ENCODE results near the gene LBH. TPM values are rescaled to one million over a fixed set of nuclear protein-coding genes. Genes with fewer than 3 reads are reported as not detected.

The LBH gene
- total and polyA plus RNA-seq, 2 donors (not counting 3 experiments of a cell fraction or from before 2014, with no cell fraction given), result 5.3 to 5.5 TPM

GRCh38 chr2:30285758-30286157 is 54.4 kb downstream of the LBH start:
- dilution Hi-C loops (cut with MboI; ENCODE audit: extremely low pct_ligation_motif_present, low sequenced_read_pairs), result no loop called here
- H2AFZ ChIP-seq (ENCODE audit: low read depth, low read length), result no peak overlapping the region
- no peak for FAIRE-seq
- H3K36me3 ChIP-seq (ENCODE audit: control insufficient read depth in 2 of 2, extremely low read depth in 1 of 2, insufficient read depth in 2 of 2, low read length in 2 of 2), result no peaks in the 10 kb centered on the region
- CTCF ChIA-PET, result no interaction called here
- TF ChIP-seq POLR2AphosphoS5 (IDR thresholded peaks at IDR 0.05; ENCODE audit: insufficient read depth, low read depth, low read length), result no peak
- no peak for DNase-seq (ENCODE audit: low read depth, low spot score)
- H3K27ac ChIP-seq (ENCODE audit: insufficient read depth, low read depth, low read length), result no peak overlapping the region
- no peaks in the 10 kb centered on the region for H3K79me2 ChIP-seq (ENCODE audit: control insufficient read depth, insufficient read depth, low read length)
- H3K9me1 ChIP-seq (replicated peaks; ENCODE audit: control insufficient read depth, extremely low read depth, insufficient read depth, low read length), result no peaks in the 10 kb centered on the region
- H3K4me2 ChIP-seq (ENCODE audit: insufficient read depth, low read length), result no peak overlapping the region
- POLR2A ChIA-PET, result no interaction called here
- intact Hi-C loops (cut with micrococcal nuclease), result no loop called here
- H3K9ac ChIP-seq (replicated peaks; ENCODE audit: extremely low read depth, insufficient read depth, low read length), result no peak overlapping the region
- H3K4me3 ChIP-seq (replicated peaks in 1 of 3; ENCODE audit: insufficient read depth in 1 of 3, low read depth in 1 of 3, low read length in 3 of 3), result no peak overlapping the region
- BruUV-seq (replicated peaks), result no TSS peak
- H3K9me3 ChIP-seq (replicated peaks; ENCODE audit: control insufficient read depth, insufficient read depth, low read length), result no peaks in the 10 kb centered on the region
- H3K27me3 ChIP-seq (ENCODE audit: control insufficient read depth in 2 of 2, insufficient read depth in 2 of 2, low read length in 2 of 2), result no peaks in the 10 kb centered on the region
- H3K4me1 ChIP-seq (ENCODE audit: control insufficient read depth, extremely low read depth, insufficient read depth, low read length), result no peaks in the 10 kb centered on the region
- H4K20me1 ChIP-seq (replicated peaks; ENCODE audit: control insufficient read depth, extremely low read depth, insufficient read depth, low read length), result no peaks in the 10 kb centered on the region

GRCh38 chr2:30287190-30287840 is 56.0 kb downstream of the LBH start:
- no peak for TF ChIP-seq FOS (IDR thresholded peaks at IDR 0.05; ENCODE audit: borderline replicate concordance, insufficient read depth, low read length)
- TF ChIP-seq POLR2AphosphoS5 (IDR thresholded peaks at IDR 0.05; ENCODE audit: insufficient read depth, low read depth, low read length), result no peak
- TF ChIP-seq GATA2 (IDR thresholded peaks at IDR 0.05; ENCODE audit: insufficient read depth, insufficient read length, low read depth, low read length), result no peak
- TF ChIP-seq MYC (IDR thresholded peaks at IDR 0.05; ENCODE audit: low read depth, low read length), result no peak
- TF ChIP-seq JUN (IDR thresholded peaks at IDR 0.05; ENCODE audit: borderline replicate concordance, insufficient read depth, insufficient read length, low read depth), result no peak
- TF ChIP-seq POLR2A (IDR thresholded peaks at IDR 0.05; ENCODE audit: low read depth, low read length), result no peak
- no peak for TF ChIP-seq MAX (IDR thresholded peaks at IDR 0.05; ENCODE audit: insufficient read depth, insufficient read length)
- TF ChIP-seq CTCF (IDR thresholded peaks at IDR 0.05; ENCODE audit: extremely low read depth in 1 of 2, insufficient read depth in 1 of 2, low read depth in 1 of 2, low read length in 2 of 2), result no peak
- TF ChIP-seq EZH2 (IDR thresholded peaks at IDR 0.05; ENCODE audit: borderline replicate concordance, low read depth, low read length, severe bottlenecking), result no peak
- no peaks in the 10 kb centered on the region for H3K79me2 ChIP-seq (ENCODE audit: control insufficient read depth, insufficient read depth, low read length)
- H3K4me1 ChIP-seq (ENCODE audit: control insufficient read depth, extremely low read depth, insufficient read depth, low read length), result no peaks in the 10 kb centered on the region
- no peaks in the 10 kb centered on the region for H3K27me3 ChIP-seq (ENCODE audit: control insufficient read depth in 2 of 2, insufficient read depth in 2 of 2, low read length in 2 of 2)
- no peak overlapping the region for H3K27ac ChIP-seq (ENCODE audit: insufficient read depth, low read depth, low read length)
- dilution Hi-C loops (cut with MboI; ENCODE audit: extremely low pct_ligation_motif_present, low sequenced_read_pairs) (no loop called here), intact Hi-C loops (cut with micrococcal nuclease) (no loop called here)
- no peak overlapping the region for H3K4me3 ChIP-seq (replicated peaks in 1 of 3; ENCODE audit: insufficient read depth in 1 of 3, low read depth in 1 of 3, low read length in 3 of 3)
- H3K9ac ChIP-seq (replicated peaks; ENCODE audit: extremely low read depth, insufficient read depth, low read length), result no peak overlapping the region
- ChIA-PET CTCF (interaction anchor here (0.5 to 1.1 kb wide), 2 partner anchors 10 to 427 kb away, joined by 4 to 5 read pairs; no protein-coding TSS in a partner anchor), POLR2A (no interaction called here)
- no peaks in the 10 kb centered on the region for H4K20me1 ChIP-seq (replicated peaks; ENCODE audit: control insufficient read depth, extremely low read depth, insufficient read depth, low read length)
- H2AFZ ChIP-seq (ENCODE audit: low read depth, low read length), result no peak overlapping the region
- BruUV-seq (replicated peaks), result no TSS peak
- H3K36me3 ChIP-seq (ENCODE audit: control insufficient read depth in 2 of 2, extremely low read depth in 1 of 2, insufficient read depth in 2 of 2, low read length in 2 of 2), result no peaks in the 10 kb centered on the region
- FAIRE-seq, result no peak
- H3K9me3 ChIP-seq (replicated peaks; ENCODE audit: control insufficient read depth, insufficient read depth, low read length), result no peaks in the 10 kb centered on the region
- no peak overlapping the region for H3K4me2 ChIP-seq (ENCODE audit: insufficient read depth, low read length)
- no peak for DNase-seq (ENCODE audit: low read depth, low spot score)
- H3K9me1 ChIP-seq (replicated peaks; ENCODE audit: control insufficient read depth, extremely low read depth, insufficient read depth, low read length), result no peaks in the 10 kb centered on the region

All from endothelial cell of umbilical vein (primary cell).